SU-DHL-6 (cell line): Measurements from ENCODE around the gene AHSA1.

ENCODE experiments used
- EZH2phosphoT487 ChIP-seq: fragments of 200-600 bp; sonication (generic), shearing (Covaris generic); conservative IDR thresholded peaks from 2 replicates; pipeline ENCODE4 v1.6.1; 2018; ENCODE audit warnings: mild to moderate bottlenecking, antibody characterized with exemption, low read length, moderate library complexity, mixed read lengths
- TF ChIP-seq, protein P1 (sequence below): fragments of 200-600 bp; sonication (generic); IDR thresholded peaks from one replicate; pipeline ENCODE4 v1.5.1; 2017; ENCODE audit warnings: antibody characterized with exemption, mild to moderate bottlenecking, low read length, moderate library complexity; ENCODE audit not compliant: insufficient read depth, poor library complexity, severe bottlenecking

DNA sequence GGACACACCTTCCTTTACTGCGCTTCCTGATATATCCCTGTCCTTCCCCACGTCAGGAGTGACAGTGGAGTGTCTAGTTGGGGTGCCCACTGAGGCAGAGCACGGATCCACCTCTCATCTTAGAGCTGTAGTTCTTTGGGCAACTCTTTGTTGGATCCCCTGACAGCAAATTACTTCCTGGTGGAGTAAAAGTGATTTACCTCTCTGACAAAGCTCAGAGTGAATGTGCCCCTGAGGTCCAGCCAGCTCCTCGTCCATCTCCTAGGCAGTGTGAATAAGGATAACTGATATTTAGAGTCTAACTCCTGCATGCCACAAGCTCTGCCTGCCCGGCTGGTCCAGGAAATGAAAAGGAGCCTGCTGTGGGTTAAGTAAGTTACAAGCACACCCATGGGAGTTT lies 16.0 kb downstream of the AHSA1 start:
- TF ChIP-seq, protein P1, sequence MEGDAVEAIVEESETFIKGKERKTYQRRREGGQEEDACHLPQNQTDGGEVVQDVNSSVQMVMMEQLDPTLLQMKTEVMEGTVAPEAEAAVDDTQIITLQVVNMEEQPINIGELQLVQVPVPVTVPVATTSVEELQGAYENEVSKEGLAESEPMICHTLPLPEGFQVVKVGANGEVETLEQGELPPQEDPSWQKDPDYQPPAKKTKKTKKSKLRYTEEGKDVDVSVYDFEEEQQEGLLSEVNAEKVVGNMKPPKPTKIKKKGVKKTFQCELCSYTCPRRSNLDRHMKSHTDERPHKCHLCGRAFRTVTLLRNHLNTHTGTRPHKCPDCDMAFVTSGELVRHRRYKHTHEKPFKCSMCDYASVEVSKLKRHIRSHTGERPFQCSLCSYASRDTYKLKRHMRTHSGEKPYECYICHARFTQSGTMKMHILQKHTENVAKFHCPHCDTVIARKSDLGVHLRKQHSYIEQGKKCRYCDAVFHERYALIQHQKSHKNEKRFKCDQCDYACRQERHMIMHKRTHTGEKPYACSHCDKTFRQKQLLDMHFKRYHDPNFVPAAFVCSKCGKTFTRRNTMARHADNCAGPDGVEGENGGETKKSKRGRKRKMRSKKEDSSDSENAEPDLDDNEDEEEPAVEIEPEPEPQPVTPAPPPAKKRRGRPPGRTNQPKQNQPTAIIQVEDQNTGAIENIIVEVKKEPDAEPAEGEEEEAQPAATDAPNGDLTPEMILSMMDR = no peak
- no peak for TF ChIP-seq EZH2phosphoT487
